GM12878 (cell line): ENCODE results near the gene NDUFV2. TPM values are rescaled to one million over a fixed set of nuclear protein-coding genes. Genes with fewer than 3 reads are reported as not detected.

Source experiments
- ATAC-seq: fragments of 200-7000 bp; cut with Tn5 transposase; 3 replicates; pipeline ENCODE4 v1.9.1; 2020; ENCODE audit warnings: mild to moderate bottlenecking, moderate library complexity
- BruUV-seq: library from RNA; stranded (reverse); fragments of 400-500 nt; replicated peaks from 2 replicates; lab custom pipeline; 2021; lab: Mats Ljungman, UMichigan
- CTCF ChIA-PET: fragments of 300-600 bp; sonication (Branson Sonifier 250); formaldehyde crosslinking; extraction: SDS; loops from one replicate; lab custom pipeline; 2021; ENCODE audit warnings: inconsistent platforms; lab: Yijun Ruan, JAX
- POLR2A ChIA-PET: fragments of 350-600 bp; formaldehyde crosslinking; extraction: SDS; loops from one replicate; lab custom pipeline; 2021; ENCODE audit warnings: inconsistent platforms; lab: Charles Lee
- RAD21 ChIA-PET: fragments of 300-600 bp; sonication (Branson Sonifier 250); formaldehyde crosslinking; loops from one replicate; lab custom pipeline; 2023; ENCODE audit warnings: antibody characterized with exemption; ENCODE audit not compliant: unreplicated experiment; lab: Charles Lee
- SMC1A ChIA-PET: fragments of 300-600 bp; sonication (Branson Sonifier 250); formaldehyde crosslinking; loops from one replicate; lab custom pipeline; 2023; ENCODE audit not compliant: unreplicated experiment, uncharacterized antibody; lab: Charles Lee
- DNase-seq: peaks from one replicate; pipeline ENCODE4 v3.0.0-alpha.2; 2011; ENCODE audit warnings: low read depth, low spot score
- FAIRE-seq: peaks from 3 replicates; lab custom pipeline; 2011; peaks lifted over from hg19 to GRCh38; lab: Jason Lieb, UNC
- H2AFZ ChIP-seq: 2 replicates; pipeline ENCODE4 v1.6.0; 2011; ENCODE audit warnings: low read depth, low read length, control low read depth; ENCODE audit not compliant: control insufficient read depth
- H3K27ac ChIP-seq: 2 replicates; pipeline ENCODE4 v1.5.1; 2011; ENCODE audit warnings: control low read depth; ENCODE audit not compliant: control insufficient read depth, insufficient read depth
- H3K27me3 ChIP-seq, 2 experiments: replicated peaks in 1 of 2; 2 replicates each; pipeline versions ENCODE4 v1.6.0 to v1.6.1; 2011; ENCODE audit warnings: low read length in 1 of 2; ENCODE audit not compliant: control insufficient read depth in 2 of 2, insufficient read depth in 2 of 2
- H3K36me3 ChIP-seq, 2 experiments: 2 replicates each; pipeline ENCODE4 v1.5.1; 2011; ENCODE audit warnings: low read length in 1 of 2; ENCODE audit not compliant: control insufficient read depth in 2 of 2, insufficient read depth in 2 of 2
- H3K4me1 ChIP-seq: 2 replicates; pipeline ENCODE4 v1.6.1; 2011; ENCODE audit warnings: mild to moderate bottlenecking, low read length, moderate library complexity, mixed read lengths; ENCODE audit not compliant: control insufficient read depth, insufficient read depth
- H3K4me2 ChIP-seq: 2 replicates; pipeline ENCODE4 v1.6.0; 2011; ENCODE audit warnings: control low read depth; ENCODE audit not compliant: control insufficient read depth, insufficient read depth
- H3K4me3 ChIP-seq: fragments of 200-600 bp; sonication (generic); 2 replicates; pipeline ENCODE4 v1.5.1; 2016
- H3K79me2 ChIP-seq: 2 replicates; pipeline ENCODE4 v1.6.0; 2011; ENCODE audit warnings: low read length; ENCODE audit not compliant: control insufficient read depth, insufficient read depth
- H3K9ac ChIP-seq: 2 replicates; pipeline ENCODE4 v1.8.0; 2011; ENCODE audit warnings: low read length, control low read depth, mixed read lengths; ENCODE audit not compliant: control insufficient read depth, insufficient read depth
- H3K9me3 ChIP-seq: replicated peaks from 3 replicates; pipeline ENCODE4 v1.5.1; 2011; ENCODE audit warnings: mild to moderate bottlenecking, low read length; ENCODE audit not compliant: control insufficient read depth, insufficient read depth
- H4K20me1 ChIP-seq: 2 replicates; pipeline ENCODE4 v1.6.0; 2011; ENCODE audit not compliant: control insufficient read depth, insufficient read depth
- CBX5 ChIP-seq: sonication (generic); IDR thresholded peaks from 2 replicates; pipeline ENCODE4 v1.6.1; 2016; ENCODE audit warnings: low read depth, moderate library complexity, mild to moderate bottlenecking, inconsistent platforms
- GABPA ChIP-seq: IDR thresholded peaks from 2 replicates; pipeline ENCODE4 v1.6.1; 2014; ENCODE audit warnings: antibody characterized with exemption, low read depth, mild to moderate bottlenecking, inconsistent platforms
- RAD21 ChIP-seq: IDR thresholded peaks from 2 replicates; pipeline ENCODE4 v1.6.1; 2011; ENCODE audit warnings: mild to moderate bottlenecking, low read depth, low read length, moderate library complexity; ENCODE audit not compliant: insufficient read depth
- RUNX3 ChIP-seq: IDR thresholded peaks from 2 replicates; pipeline ENCODE4 v1.6.1; 2012; ENCODE audit warnings: low read length, inconsistent platforms
- ZNF217 ChIP-seq: fragments of 450-650 bp; IDR thresholded peaks from 2 replicates; pipeline ENCODE4 v1.6.1; 2017; ENCODE audit warnings: antibody characterized with exemption, mild to moderate bottlenecking
- WGBS: methylation state at CpG from one replicate; pipeline ENCODE4 v1.1.6; 2016; ENCODE audit warnings: low lambda C conversion rate; ENCODE audit not compliant: insufficient replicate concordance, insufficient coverage; ENCODE audit errors: missing lambda C conversion rate; 5-methylcytosine and 5-hydroxymethylcytosine counted together
- in situ Hi-C: fragments of 300-500 bp; cut with MboI; formaldehyde crosslinking; loops from 9 replicates; pipeline ENCODE4 v1.14.3; 2018; ENCODE audit warnings: mixed read lengths
- intact Hi-C: fragments of 100-400 bp; cut with micrococcal nuclease; formaldehyde crosslinking; loops from one replicate; pipeline ENCODE4 v1.14.2; 2022; ENCODE audit not compliant: unreplicated experiment
- polyA plus RNA-seq, 11 experiments: library from polyadenylated mRNA; depleted of rRNA in 4 of 11; unstranded in 6 of 11; stranded (reverse) in 5 of 11; fragments of >200 nt; fragmentation: Nextera tagmentation in 4 of 11; fragmentation: Illumina TruSeq in 1 of 11; extraction: Ambion mirVana in 4 of 11; extraction: Trizol in 1 of 11; gene quantifications; 1 replicate in 1 of 11; 2 replicates in 10 of 11; pipeline versions ENCODE4 v1.2.1 to v1.2.3, GENCODE V29; 2011 to 2016; ENCODE audit warnings: inconsistent platforms in 2 of 11, missing spikeins in 2 of 11, low read depth in 1 of 11
- total RNA-seq, 4 experiments: library from RNA; depleted of rRNA in 3 of 4; stranded (reverse); fragments of >200 nt in 3 of 4; fragmentation: Illumina TruSeq in 1 of 4; extraction: Trizol in 1 of 4; gene quantifications; 2 replicates each; pipeline versions ENCODE4 v1.2.1 to v1.2.3, GENCODE V29; 2013 to 2021
- TF ChIP-seq, protein P1 (sequence below): IDR thresholded peaks from 2 replicates; pipeline ENCODE4 v1.6.1; 2012; ENCODE audit warnings: improper control_type of control experiment, low read depth, low read length; ENCODE audit not compliant: insufficient replicate concordance

The NDUFV2 gene
- total and polyA plus RNA-seq, 10 of the 15 experiments (the other 5 are each of a cell fraction or from before 2014, with no cell fraction given): 236 to 590 (median 321) TPM

GRCh38 chr18:9079818-9080528, 22.5 kb upstream of the NDUFV2 start (continued):
- TF ChIP-seq, protein P1, sequence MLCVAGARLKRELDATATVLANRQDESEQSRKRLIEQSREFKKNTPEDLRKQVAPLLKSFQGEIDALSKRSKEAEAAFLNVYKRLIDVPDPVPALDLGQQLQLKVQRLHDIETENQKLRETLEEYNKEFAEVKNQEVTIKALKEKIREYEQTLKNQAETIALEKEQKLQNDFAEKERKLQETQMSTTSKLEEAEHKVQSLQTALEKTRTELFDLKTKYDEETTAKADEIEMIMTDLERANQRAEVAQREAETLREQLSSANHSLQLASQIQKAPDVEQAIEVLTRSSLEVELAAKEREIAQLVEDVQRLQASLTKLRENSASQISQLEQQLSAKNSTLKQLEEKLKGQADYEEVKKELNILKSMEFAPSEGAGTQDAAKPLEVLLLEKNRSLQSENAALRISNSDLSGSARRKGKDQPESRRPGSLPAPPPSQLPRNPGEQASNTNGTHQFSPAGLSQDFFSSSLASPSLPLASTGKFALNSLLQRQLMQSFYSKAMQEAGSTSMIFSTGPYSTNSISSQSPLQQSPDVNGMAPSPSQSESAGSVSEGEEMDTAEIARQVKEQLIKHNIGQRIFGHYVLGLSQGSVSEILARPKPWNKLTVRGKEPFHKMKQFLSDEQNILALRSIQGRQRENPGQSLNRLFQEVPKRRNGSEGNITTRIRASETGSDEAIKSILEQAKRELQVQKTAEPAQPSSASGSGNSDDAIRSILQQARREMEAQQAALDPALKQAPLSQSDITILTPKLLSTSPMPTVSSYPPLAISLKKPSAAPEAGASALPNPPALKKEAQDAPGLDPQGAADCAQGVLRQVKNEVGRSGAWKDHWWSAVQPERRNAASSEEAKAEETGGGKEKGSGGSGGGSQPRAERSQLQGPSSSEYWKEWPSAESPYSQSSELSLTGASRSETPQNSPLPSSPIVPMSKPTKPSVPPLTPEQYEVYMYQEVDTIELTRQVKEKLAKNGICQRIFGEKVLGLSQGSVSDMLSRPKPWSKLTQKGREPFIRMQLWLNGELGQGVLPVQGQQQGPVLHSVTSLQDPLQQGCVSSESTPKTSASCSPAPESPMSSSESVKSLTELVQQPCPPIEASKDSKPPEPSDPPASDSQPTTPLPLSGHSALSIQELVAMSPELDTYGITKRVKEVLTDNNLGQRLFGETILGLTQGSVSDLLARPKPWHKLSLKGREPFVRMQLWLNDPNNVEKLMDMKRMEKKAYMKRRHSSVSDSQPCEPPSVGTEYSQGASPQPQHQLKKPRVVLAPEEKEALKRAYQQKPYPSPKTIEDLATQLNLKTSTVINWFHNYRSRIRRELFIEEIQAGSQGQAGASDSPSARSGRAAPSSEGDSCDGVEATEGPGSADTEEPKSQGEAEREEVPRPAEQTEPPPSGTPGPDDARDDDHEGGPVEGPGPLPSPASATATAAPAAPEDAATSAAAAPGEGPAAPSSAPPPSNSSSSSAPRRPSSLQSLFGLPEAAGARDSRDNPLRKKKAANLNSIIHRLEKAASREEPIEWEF: no peak
- TF ChIP-seq CBX5 (no peak), GABPA (no peak)
- TF ChIP-seq, all 136 proteins: peak for 0

GRCh38 chr18:9081940-9082339, 20.6 kb upstream of the NDUFV2 start:
- ChIA-PET RAD21 (interaction anchor here (0.6 to 2.1 kb wide), 13 partner anchors 8 to 93 kb away, joined by 3 to 21 read pairs (median 8); no protein-coding TSS in a partner anchor), CTCF (interaction anchor here (1.2 to 2.7 kb wide), 13 partner anchors 9 to 435 kb away, joined by 3 to 32 read pairs (median 9); partner anchors contain the start of gene NDUFV2), POLR2A (interaction anchor here (1.4 to 1.9 kb wide), 6 partner anchors 11 to 27 kb away, joined by 6 to 11 read pairs (median 8); partner anchors contain the start of gene NDUFV2), SMC1A (interaction anchor here (1.0 to 3.1 kb wide), 16 partner anchors 14 to 483 kb away, joined by 3 to 59 read pairs (median 9); partner anchors contain the start of genes ANKRD12 and NDUFV2)
- no peak overlapping the region for H3K9ac ChIP-seq
- H3K27me3 ChIP-seq: no peaks in the 10 kb centered on the region
- ATAC-seq: no peak; the same call in 2 of the 3 replicates
- 64% methylated on average over 4 of the region's 4 CpGs for WGBS
- BruUV-seq: no TSS peak
- H3K4me2 ChIP-seq: no peak overlapping the region
- no peaks in the 10 kb centered on the region for H3K36me3 ChIP-seq
- no peaks in the 10 kb centered on the region for H3K9me3 ChIP-seq
- DNase-seq: no peak
- FAIRE-seq: no peak
- TF ChIP-seq RUNX3: 0 out of 2 replicates have a peak, but pooled peaks have one; percentile 7
- no peak for TF ChIP-seq ZNF217
- TF ChIP-seq RAD21: no peak
- no peak overlapping the region for H3K27ac ChIP-seq
- no peak overlapping the region for H3K4me3 ChIP-seq
- no peaks in the 10 kb centered on the region for H4K20me1 ChIP-seq
- no peaks in the 10 kb centered on the region for H3K79me2 ChIP-seq
- H2AFZ ChIP-seq: no peak overlapping the region
- peaks cover 11% of the 10 kb centered on the region; the same call in 1 of the 2 replicates for H3K4me1 ChIP-seq
- intact Hi-C loops: no loop called here
- in situ Hi-C loops: no loop called here
